OCI-LY3 (cell line): Measurements from ENCODE around the gene PERM1.

ENCODE experiments used
- H2AFZ ChIP-seq: fragments of 200-600, 300-600 bp; shearing (Covaris generic); 2 replicates; pipeline ENCODE4 v1.6.0; 2014; ENCODE audit warnings: antibody characterized with exemption, low read depth, low read length
- H3K27ac ChIP-seq: fragments of 200-600, 300-600 bp; sonication (generic); 2 replicates; pipeline ENCODE4 v1.5.1; 2014; ENCODE audit warnings: mild to moderate bottlenecking, low read length, moderate library complexity, mixed read lengths
- H3K27me3 ChIP-seq: fragments of 200-600, 300-600 bp; sonication (generic); 2 replicates; pipeline ENCODE4 v1.6.1; 2014; ENCODE audit warnings: low read depth, low read length, mixed read lengths
- H3K36me3 ChIP-seq: fragments of 200-600, 300-600 bp; sonication (generic); replicated peaks from 2 replicates; pipeline ENCODE3; 2014; ENCODE audit warnings: low read depth, low read length, mixed read lengths
- H3K4me1 ChIP-seq: fragments of 300-600, 200-600 bp; sonication (generic); 2 replicates; pipeline ENCODE4 v1.6.1; 2014; ENCODE audit warnings: low read length, mixed read lengths
- H3K4me2 ChIP-seq: fragments of 200-600, 300-600 bp; sonication (generic); 2 replicates; pipeline ENCODE4 v1.6.1; 2014; ENCODE audit warnings: low read length, mixed read lengths
- H3K4me3 ChIP-seq: fragments of 300-600, 200-600 bp; sonication (generic); 2 replicates; pipeline ENCODE4 v1.5.1; 2014; ENCODE audit warnings: antibody characterized with exemption, mild to moderate bottlenecking, low read length, moderate library complexity
- H3K79me2 ChIP-seq: fragments of 300-600, 200-600 bp; shearing (Covaris generic); 2 replicates; pipeline ENCODE4 v1.6.1; 2014; ENCODE audit warnings: mild to moderate bottlenecking, low read length, mixed read lengths
- H3K9ac ChIP-seq: fragments of 300-600, 200-600 bp; shearing (Covaris generic); 2 replicates; pipeline ENCODE4 v1.6.0; 2014; ENCODE audit warnings: mild to moderate bottlenecking, low read length, moderate library complexity
- H3K9me3 ChIP-seq: fragments of 200-600, 300-600 bp; shearing (Covaris generic); 2 replicates; pipeline ENCODE4 v1.6.1; 2014; ENCODE audit warnings: low read length, mixed read lengths; ENCODE audit not compliant: insufficient read depth
- H4K20me1 ChIP-seq: fragments of 200-600, 300-600 bp; sonication (generic); 2 replicates; pipeline ENCODE4 v1.6.1; 2016; ENCODE audit warnings: low read length, mixed read lengths; ENCODE audit not compliant: insufficient read depth
- CTCF ChIP-seq: fragments of 200-600, 300-600 bp; sonication (generic); IDR thresholded peaks from 2 replicates; pipeline ENCODE4 v1.5.1; 2014; ENCODE audit warnings: antibody characterized with exemption, low read length, low read depth
- EZH2phosphoT487 ChIP-seq: fragments of 200-600 bp; shearing (Covaris generic); IDR thresholded peaks from 2 replicates; pipeline ENCODE4 v1.6.1; 2018; ENCODE audit warnings: antibody characterized with exemption, mixed run types, low read depth

Gene PERM1

GRCh38 chr1:954927-955326 lies 27.0 kb downstream of the PERM1 start:
- no peak overlapping the region for H3K4me2 ChIP-seq
- H4K20me1 ChIP-seq: peaks cover 17% of the 10 kb centered on the region
- no peaks in the 10 kb centered on the region for H3K27me3 ChIP-seq
- TF ChIP-seq EZH2phosphoT487 (no peak), CTCF (no peak)
- H3K79me2 ChIP-seq: peaks cover 25% of the 10 kb centered on the region
- no peak overlapping the region for H2AFZ ChIP-seq
- H3K9ac ChIP-seq: no peak overlapping the region
- H3K9me3 ChIP-seq: no peaks in the 10 kb centered on the region
- peaks cover 9% of the 10 kb centered on the region for H3K4me1 ChIP-seq
- no peak overlapping the region for H3K27ac ChIP-seq
- H3K36me3 ChIP-seq: peaks cover 42% of the 10 kb centered on the region
- no peak overlapping the region for H3K4me3 ChIP-seq

- Histone ChIP-seq H4K20me1 (peaks cover 26% of the 10 kb centered on the region), H2AFZ (no peak overlapping the region), H3K79me2 (peaks cover 21% of the 10 kb centered on the region), H3K4me1 (peaks cover 6% of the 10 kb centered on the region), H3K4me3 (no peak overlapping the region), H3K9ac (no peak overlapping the region), H3K9me3 (no peaks in the 10 kb centered on the region), H3K36me3 (peaks cover 46% of the 10 kb centered on the region), H3K4me2 (no peak overlapping the region), H3K27ac (no peak overlapping the region), H3K27me3 (no peaks in the 10 kb centered on the region)
- TF ChIP-seq EZH2phosphoT487 (no peak), CTCF (no peak)
Observed at GRCh38 chr1:953524-954320, 28.2 kb downstream of the PERM1 start.

- no peak for TF ChIP-seq EZH2phosphoT487
- no peak for TF ChIP-seq CTCF
- no peak overlapping the region for H2AFZ ChIP-seq
- H3K4me1 ChIP-seq: peaks cover 2% of the 10 kb centered on the region
- no peak overlapping the region for H3K9ac ChIP-seq
- H3K27ac ChIP-seq: no peak overlapping the region
- H3K4me2 ChIP-seq: no peak overlapping the region
- H4K20me1 ChIP-seq: peaks cover 24% of the 10 kb centered on the region
- H3K9me3 ChIP-seq: no peaks in the 10 kb centered on the region
- H3K27me3 ChIP-seq: no peaks in the 10 kb centered on the region
- H3K79me2 ChIP-seq: peaks cover 10% of the 10 kb centered on the region
- H3K36me3 ChIP-seq: peaks cover 50% of the 10 kb centered on the region
- H3K4me3 ChIP-seq: no peak overlapping the region
Observed at GRCh38 chr1:952603-953002, 29.3 kb downstream of the PERM1 start.

GRCh38 chr1:952201-952600 lies 29.7 kb downstream of the PERM1 start:
- no peak overlapping the region for H3K9ac ChIP-seq
- TF ChIP-seq EZH2phosphoT487 (no peak), CTCF (no peak)
- peaks cover 52% of the 10 kb centered on the region for H3K36me3 ChIP-seq
- no peaks in the 10 kb centered on the region for H3K9me3 ChIP-seq
- H3K4me3 ChIP-seq: no peak overlapping the region
- no peak overlapping the region for H3K27ac ChIP-seq
- H3K4me1 ChIP-seq: no peaks in the 10 kb centered on the region
- no peaks in the 10 kb centered on the region for H3K27me3 ChIP-seq
- peaks cover 23% of the 10 kb centered on the region for H4K20me1 ChIP-seq
- no peak overlapping the region for H2AFZ ChIP-seq
- no peak overlapping the region for H3K4me2 ChIP-seq
- peaks cover 6% of the 10 kb centered on the region for H3K79me2 ChIP-seq
